SU-DHL-6 (cell line): ENCODE measurements around the gene YES1.

ENCODE experiments used
- H2AFZ ChIP-seq: fragments of 200-600 bp; sonication (generic); 2 replicates; pipeline ENCODE4 v1.6.1; 2014; ENCODE audit warnings: low read depth, mild to moderate bottlenecking, moderate library complexity, mixed read lengths, antibody characterized with exemption, low read length; ENCODE audit not compliant: severe bottlenecking
- H3F3A ChIP-seq: fragments of 200-600 bp; shearing (Covaris generic); 2 replicates; pipeline ENCODE4 v1.6.0; 2016; ENCODE audit warnings: antibody characterized with exemption, mild to moderate bottlenecking; ENCODE audit not compliant: insufficient read depth
- H3K27ac ChIP-seq: fragments of 200-600 bp; sonication (generic); 2 replicates; pipeline ENCODE4 v1.5.1; 2016; ENCODE audit warnings: low read depth, mild to moderate bottlenecking, low read length, moderate library complexity, mixed read lengths
- H3K27me3 ChIP-seq: fragments of 200-600 bp; sonication (generic), shearing (Covaris generic); 2 replicates; pipeline ENCODE4 v1.6.0; 2014; ENCODE audit warnings: mild to moderate bottlenecking, low read length
- H3K36me3 ChIP-seq: fragments of 200-600 bp; sonication (generic); 2 replicates; pipeline ENCODE4 v1.6.1; 2014; ENCODE audit warnings: mild to moderate bottlenecking, low read length, mixed read lengths
- H3K4me2 ChIP-seq: fragments of 300-600, 200-600 bp; shearing (Covaris generic), sonication (generic); 2 replicates; pipeline ENCODE4 v1.6.0; 2014; ENCODE audit warnings: low read length, low read depth, mild to moderate bottlenecking; ENCODE audit not compliant: poor library complexity, severe bottlenecking
- H3K4me3 ChIP-seq: fragments of 200-600 bp; sonication (generic); 2 replicates; pipeline ENCODE4 v1.5.1; 2014; ENCODE audit warnings: antibody characterized with exemption, low read length, mild to moderate bottlenecking, mixed read lengths; ENCODE audit not compliant: insufficient read depth, poor library complexity, severe bottlenecking
- H3K79me2 ChIP-seq: fragments of 200-600 bp; sonication (generic); 2 replicates; pipeline ENCODE4 v1.6.1; 2014; ENCODE audit warnings: mild to moderate bottlenecking, low read length, moderate library complexity; ENCODE audit not compliant: insufficient read depth
- H3K9ac ChIP-seq: fragments of 200-600 bp; sonication (generic); 2 replicates; pipeline ENCODE4 v1.7.0; 2014; ENCODE audit warnings: mild to moderate bottlenecking, low read length
- H3K9me2 ChIP-seq: fragments of 200-600 bp; sonication (generic); replicated peaks from 2 replicates; pipeline ENCODE4 v1.6.1; 2014; ENCODE audit warnings: low read length; ENCODE audit not compliant: insufficient read depth
- H3K9me3 ChIP-seq: fragments of 200-600 bp; sonication (generic); 2 replicates; pipeline ENCODE4 v1.6.1; 2014; ENCODE audit warnings: low read length, mixed read lengths; ENCODE audit not compliant: insufficient read depth
- H4K20me1 ChIP-seq: fragments of 200-600 bp; sonication (generic); 2 replicates; pipeline ENCODE4 v1.6.1; 2014; ENCODE audit warnings: low read depth, mild to moderate bottlenecking, antibody characterized with exemption, low read length, moderate library complexity, mixed read lengths
- EZH2phosphoT487 ChIP-seq: fragments of 200-600 bp; sonication (generic), shearing (Covaris generic); conservative IDR thresholded peaks from 2 replicates; pipeline ENCODE4 v1.6.1; 2018; ENCODE audit warnings: mild to moderate bottlenecking, antibody characterized with exemption, low read length, moderate library complexity, mixed read lengths
- TF ChIP-seq, protein P1 (sequence below): fragments of 200-600 bp; sonication (generic); IDR thresholded peaks from one replicate; pipeline ENCODE4 v1.5.1; 2017; ENCODE audit warnings: antibody characterized with exemption, mild to moderate bottlenecking, low read length, moderate library complexity; ENCODE audit not compliant: insufficient read depth, poor library complexity, severe bottlenecking

YES1 gene

DNA sequence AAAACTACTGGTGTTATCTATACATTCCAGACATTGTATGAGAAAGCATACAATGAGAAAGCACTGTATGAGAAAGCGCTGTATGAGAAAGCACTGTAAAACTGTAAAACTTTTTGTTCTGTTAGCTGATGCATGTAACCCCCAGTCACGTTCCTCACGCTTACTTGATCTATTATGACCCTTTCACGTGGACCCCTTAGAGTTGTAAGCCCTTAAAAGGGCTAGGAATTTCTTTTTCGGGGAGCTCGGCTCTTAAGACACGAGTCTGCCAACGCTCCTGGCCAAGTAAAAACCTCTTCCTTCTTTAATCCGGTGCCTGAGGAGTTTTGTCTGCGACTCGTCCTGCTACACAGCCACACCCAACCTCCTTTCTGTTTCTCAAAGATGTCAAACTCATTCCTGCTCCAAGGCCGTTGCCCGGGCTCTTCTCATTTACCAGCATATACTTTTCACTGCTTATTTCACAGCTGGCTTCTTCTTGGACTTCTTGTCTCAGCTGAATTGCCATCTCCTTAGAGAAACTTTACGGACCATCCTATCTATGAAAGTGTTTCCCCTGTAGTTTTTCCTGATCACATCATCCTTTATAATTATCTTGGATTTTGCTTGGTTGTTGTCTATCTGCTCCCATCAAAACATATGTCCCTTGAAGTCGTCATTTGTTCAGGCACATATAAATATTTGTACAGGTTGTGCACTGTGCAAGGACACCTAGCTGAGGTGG lies 29.8 kb upstream of the YES1 start:
- Histone ChIP-seq H3K9me3 (no peaks in the 10 kb centered on the region), H3K27me3 (no peaks in the 10 kb centered on the region), H4K20me1 (no peaks in the 10 kb centered on the region), H3K79me2 (no peaks in the 10 kb centered on the region), H3K27ac (no peak overlapping the region), H3K9me2 (no peaks in the 10 kb centered on the region), H3K36me3 (no peaks in the 10 kb centered on the region), H3K4me3 (no peak overlapping the region), H3F3A (no peaks in the 10 kb centered on the region), H3K9ac (no peak overlapping the region), H3K4me2 (no peak overlapping the region), H2AFZ (no peak overlapping the region)
- TF ChIP-seq, protein P1, sequence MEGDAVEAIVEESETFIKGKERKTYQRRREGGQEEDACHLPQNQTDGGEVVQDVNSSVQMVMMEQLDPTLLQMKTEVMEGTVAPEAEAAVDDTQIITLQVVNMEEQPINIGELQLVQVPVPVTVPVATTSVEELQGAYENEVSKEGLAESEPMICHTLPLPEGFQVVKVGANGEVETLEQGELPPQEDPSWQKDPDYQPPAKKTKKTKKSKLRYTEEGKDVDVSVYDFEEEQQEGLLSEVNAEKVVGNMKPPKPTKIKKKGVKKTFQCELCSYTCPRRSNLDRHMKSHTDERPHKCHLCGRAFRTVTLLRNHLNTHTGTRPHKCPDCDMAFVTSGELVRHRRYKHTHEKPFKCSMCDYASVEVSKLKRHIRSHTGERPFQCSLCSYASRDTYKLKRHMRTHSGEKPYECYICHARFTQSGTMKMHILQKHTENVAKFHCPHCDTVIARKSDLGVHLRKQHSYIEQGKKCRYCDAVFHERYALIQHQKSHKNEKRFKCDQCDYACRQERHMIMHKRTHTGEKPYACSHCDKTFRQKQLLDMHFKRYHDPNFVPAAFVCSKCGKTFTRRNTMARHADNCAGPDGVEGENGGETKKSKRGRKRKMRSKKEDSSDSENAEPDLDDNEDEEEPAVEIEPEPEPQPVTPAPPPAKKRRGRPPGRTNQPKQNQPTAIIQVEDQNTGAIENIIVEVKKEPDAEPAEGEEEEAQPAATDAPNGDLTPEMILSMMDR, result no peak
- TF ChIP-seq EZH2phosphoT487, result no peak

DNA sequence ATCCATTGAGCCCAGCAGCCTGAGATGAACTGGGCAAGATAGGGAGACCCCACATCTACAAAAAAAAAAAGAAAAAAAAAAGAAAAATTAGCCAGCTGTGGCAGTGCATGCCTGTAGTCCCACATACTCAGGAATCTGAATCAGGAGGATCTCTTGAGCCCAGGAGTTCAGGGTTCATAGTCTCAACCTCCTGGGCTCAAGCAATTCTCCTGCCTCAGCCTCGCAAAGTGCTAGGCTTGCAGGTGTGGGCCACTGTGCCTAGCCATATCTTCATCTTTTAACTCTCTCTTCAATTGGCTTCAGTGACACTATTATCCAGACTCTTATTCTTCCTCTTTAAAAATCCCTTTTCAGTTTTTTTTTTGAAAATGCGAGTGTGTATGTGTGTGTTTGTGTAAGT lies 28.5 kb upstream of the YES1 start:
- Histone ChIP-seq H3K4me3 (no peak overlapping the region), H3K27me3 (no peaks in the 10 kb centered on the region), H2AFZ (no peak overlapping the region), H3K36me3 (no peaks in the 10 kb centered on the region), H3K9ac (no peak overlapping the region), H3K79me2 (no peaks in the 10 kb centered on the region), H3K4me2 (no peak overlapping the region), H3K9me2 (no peaks in the 10 kb centered on the region), H3K27ac (no peak overlapping the region), H3F3A (no peaks in the 10 kb centered on the region), H3K9me3 (no peaks in the 10 kb centered on the region), H4K20me1 (no peaks in the 10 kb centered on the region)
- TF ChIP-seq, protein P1, result no peak
- TF ChIP-seq EZH2phosphoT487, result no peak

DNA sequence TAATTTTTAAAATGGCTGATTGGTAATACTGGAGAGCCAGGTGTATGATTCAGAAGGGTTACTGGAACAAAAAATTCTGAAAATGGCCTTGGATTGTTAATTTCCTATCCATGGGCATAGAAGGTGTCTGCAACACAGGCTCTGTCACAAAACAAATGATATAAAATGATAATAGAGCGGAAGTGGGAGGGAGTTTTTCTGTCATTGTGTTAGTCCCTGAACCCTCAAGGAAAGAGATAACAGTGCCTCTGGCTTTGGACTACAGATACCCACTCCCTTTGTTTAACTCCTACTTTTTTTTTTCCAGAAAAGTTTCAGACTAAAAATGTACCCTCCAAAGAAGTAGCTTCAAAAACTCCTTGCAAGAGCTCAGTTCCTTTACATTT lies 28.0 kb upstream of the YES1 start:
- Histone ChIP-seq H3K9ac (no peak overlapping the region), H4K20me1 (no peaks in the 10 kb centered on the region), H3K27ac (no peak overlapping the region), H3F3A (no peaks in the 10 kb centered on the region), H2AFZ (no peak overlapping the region), H3K9me2 (no peaks in the 10 kb centered on the region), H3K4me3 (no peak overlapping the region), H3K79me2 (no peaks in the 10 kb centered on the region), H3K36me3 (no peaks in the 10 kb centered on the region), H3K27me3 (no peaks in the 10 kb centered on the region), H3K9me3 (no peaks in the 10 kb centered on the region), H3K4me2 (no peak overlapping the region)
- no peak for TF ChIP-seq EZH2phosphoT487
- TF ChIP-seq, protein P1, result no peak
